GM12875 (cell line): ENCODE results near the gene RNF208.

Source experiments
- H3K4me3 ChIP-seq: one replicate; pipeline ENCODE4 v1.5.1; 2011; ENCODE audit warnings: low read depth, low read length, control low read depth
- CTCF ChIP-seq: IDR thresholded peaks from 2 replicates; pipeline ENCODE4 v1.5.1; 2011; ENCODE audit warnings: low read depth, mild to moderate bottlenecking, control low read depth, inconsistent platforms, low read length, moderate library complexity, borderline replicate concordance; ENCODE audit not compliant: insufficient read depth

RNF208 gene

DNA sequence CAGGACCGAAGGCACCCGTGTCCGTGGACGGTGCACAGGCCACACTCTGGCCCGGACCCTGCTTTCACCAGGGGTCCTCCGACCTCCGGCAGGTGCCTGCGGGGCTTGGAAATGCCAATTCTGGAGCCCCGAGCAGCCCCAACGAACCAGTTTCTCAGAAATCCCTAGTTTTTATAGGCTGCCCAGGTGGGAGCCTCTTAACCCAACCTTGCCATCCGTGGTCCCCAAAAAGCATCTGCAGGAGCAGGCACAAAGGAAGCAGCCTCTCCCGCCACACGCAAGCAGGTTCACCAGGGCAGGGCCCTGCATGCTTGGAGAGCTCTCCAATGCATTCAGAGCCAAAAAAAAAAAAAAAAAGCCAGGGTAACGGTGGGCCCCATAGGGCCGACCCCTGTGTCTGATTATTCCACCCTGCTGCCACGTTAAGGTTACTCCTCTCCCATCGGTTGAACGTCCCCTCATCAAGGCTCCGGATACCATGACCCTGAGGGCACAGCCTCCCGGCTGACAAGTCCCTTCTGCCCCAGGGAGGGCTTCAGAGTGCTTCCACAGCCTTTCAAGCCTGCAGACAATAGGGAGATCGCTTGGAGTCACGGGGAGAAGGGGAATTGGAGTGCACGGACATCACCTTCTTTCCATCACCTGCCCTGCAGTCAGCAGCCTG is 20.7 kb downstream of the RNF208 start:
- H3K4me3 ChIP-seq, result peak overlapping the region; percentile 65
- no peak for TF ChIP-seq CTCF

DNA sequence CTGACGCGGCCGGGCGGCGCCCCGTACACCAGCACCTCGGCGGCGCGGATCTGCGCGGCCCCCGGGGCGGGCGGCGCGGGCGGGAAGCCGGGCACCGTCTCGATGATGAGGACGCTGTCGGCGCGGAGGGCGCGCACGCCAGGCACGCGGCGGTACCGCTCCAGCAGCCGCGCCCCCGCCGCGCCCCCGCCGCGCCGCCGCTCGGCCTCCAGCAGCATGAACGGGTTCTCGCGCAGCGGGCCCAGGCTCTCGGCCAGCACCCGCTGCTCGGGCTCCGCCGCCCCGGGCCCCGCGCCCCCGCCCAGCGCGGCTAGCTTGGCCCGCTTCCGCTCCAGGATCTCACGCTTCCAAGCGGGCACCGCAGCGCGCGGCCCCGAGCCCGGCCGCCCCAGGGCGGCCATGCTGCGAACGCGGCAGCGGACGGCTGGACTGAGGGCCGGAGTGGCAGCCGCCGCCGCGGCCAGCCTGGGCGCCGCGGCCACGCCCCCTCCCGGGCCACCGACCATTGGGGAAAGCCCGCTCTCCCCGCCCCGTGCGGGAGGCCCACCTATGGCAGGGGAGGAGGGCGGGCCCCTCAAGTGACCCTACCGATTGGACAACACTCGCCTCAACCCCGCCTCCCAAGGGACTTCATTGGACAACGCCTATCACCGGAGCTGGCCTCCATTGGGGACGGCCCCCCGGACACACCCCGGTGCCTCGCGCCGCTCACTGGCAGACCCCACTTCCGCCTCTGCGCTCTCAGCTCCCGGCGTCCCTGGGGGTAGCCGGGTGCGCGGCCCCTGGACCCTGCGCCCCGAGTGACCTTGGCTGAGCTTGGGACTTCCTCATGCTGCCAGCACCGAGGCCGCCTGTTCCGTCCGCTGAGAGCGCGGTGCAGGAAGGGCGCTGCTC is 21.5 kb downstream of the RNF208 start, which contains the start of gene TPRN:
TSS of gene TPRN (minus strand) at position 431 of the 894 bp plus-strand sequence. CDS start at position 401, 30 bp downstream.
- no peak for TF ChIP-seq CTCF
- peak within 1 kb of the TSS; percentile 65 for H3K4me3 ChIP-seq

DNA sequence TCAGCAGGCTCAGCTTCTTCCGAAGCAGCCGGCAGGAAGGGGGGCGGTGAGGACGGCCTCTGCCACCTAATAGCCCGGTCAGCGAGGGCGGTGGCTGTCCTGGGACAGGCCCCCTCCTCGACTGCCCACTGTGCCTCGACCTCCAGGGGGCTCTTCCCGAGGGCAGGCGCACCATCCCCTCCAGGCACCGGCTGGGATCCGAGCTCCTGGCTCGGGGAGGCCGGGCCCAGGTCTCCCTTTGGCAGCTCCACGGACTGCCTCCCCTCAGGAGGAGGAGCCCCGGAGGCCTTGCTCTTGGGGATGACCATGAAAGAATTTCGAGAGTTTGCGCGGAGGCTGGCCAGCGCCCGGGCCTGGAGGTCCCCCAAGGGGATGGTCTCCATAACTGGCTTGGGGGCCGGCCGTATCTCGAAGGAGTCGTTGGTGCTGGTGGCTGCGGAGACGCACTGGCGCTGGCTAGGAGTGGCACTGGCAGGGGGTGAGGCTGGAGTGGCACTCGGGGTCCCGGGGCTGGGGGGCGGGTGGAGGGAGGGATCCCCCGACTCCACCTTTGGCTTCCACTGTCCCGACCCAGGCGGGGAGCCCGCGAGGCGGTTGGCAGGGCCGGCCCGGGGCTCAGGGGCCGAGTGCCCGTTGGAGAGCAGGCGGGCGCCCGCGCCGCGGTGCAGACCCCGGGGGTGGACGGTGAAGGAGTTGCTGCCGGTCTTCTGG is 22.5 kb downstream of the RNF208 start:
- H3K4me3 ChIP-seq, result peak overlapping the region; percentile 45
- TF ChIP-seq CTCF, result no peak

- H3K4me3 ChIP-seq, result peak overlapping the region; percentile 2
- no peak for TF ChIP-seq CTCF
Observed at GRCh38 chr9:137198902-137199283, 23.1 kb downstream of the RNF208 start.

DNA sequence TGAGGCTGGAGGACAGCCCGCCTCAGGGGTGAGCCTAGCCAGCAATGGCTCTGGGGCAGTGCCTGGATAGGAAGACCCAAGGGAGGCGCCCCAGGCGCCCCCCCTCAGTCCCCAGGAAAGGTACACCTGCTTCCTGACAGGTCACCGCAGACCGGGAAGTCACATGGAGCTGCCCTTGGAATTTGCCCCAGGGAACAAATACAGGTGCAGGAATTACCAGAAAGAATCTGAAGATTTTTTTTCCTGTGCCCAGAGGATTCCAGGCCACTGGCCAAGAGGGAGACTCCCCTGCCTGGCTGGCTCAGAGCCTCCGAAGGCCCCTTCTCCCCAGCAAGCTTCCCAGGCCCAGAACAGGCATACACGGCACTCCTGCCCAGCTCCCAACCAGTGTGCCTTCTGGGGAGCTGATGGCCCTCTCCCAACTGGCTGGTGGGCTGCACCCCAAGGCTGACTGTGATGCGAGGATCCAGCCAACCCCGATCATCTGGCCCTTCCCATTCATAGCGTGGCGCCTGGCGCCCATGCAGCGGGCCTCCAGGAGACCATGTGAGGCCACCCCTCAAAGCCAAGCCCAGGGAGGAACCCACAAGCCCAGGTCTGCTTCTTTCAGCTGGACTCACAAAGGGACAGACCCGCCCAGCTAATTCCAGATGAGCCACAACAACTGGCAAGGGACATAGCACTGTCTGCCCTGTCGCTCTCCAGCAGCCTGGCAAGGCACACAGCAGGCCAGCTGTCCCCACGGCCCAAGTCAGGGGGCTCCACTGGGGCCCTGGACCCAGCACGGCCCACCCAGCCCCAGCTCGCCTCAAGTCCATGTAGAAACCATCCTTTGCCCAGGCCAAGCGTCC is 23.8 kb downstream of the RNF208 start:
- TF ChIP-seq CTCF, result no peak
- H3K4me3 ChIP-seq, result no peak overlapping the region

DNA sequence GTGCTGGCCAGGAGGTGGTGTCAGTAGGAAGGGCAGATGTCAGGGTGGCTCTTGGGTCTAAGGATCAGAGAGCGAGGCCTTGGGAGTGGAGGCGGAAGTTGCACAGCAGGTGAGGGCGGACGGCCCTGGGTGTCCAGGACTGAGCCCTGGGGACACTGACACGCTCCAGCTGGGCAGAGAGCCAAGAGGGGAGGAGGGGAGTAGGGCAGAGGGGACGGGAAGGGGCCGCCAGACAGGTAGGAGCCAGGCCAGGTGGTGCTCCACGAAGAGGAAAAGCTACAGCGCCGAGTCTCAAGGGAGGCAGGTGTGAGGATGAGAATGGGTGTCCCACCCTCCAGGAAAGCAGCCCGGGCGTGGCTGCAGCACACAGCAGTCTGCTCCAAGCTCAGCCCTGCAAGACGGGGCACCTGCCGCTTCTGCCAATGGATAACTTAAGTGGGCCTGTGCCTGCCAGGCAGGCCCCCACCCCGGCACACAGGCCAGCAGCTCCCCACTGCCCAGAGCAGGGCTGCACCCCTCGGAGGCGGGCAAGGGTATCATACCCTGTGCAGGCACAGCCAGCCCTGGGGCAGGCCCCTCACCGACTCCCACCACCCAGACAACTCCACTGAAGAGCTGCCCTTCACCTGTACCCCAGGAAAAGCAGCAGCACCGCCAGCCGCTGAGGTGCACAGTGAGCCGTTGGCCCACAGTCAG is 26.4 kb downstream of the RNF208 start:
- TF ChIP-seq CTCF, result no peak
- no peak overlapping the region for H3K4me3 ChIP-seq
